HepG2 (cell line): ENCODE data around the gene SLC25A38. TPM values are rescaled to one million over a fixed set of nuclear protein-coding genes. Genes with fewer than 3 reads are reported as not detected.
A peak's percentile ranks its signal among the peaks of the same experiment; 100 is the strongest.

Source experiments
- ASH2L ChIP-seq: fragments of 300-600, 200-600 bp; sonication (generic); IDR thresholded peaks from 2 replicates; pipeline ENCODE4 v1.7.0; 2017; ENCODE audit warnings: low read depth, mild to moderate bottlenecking, moderate library complexity, mixed read lengths, low read length; ENCODE audit not compliant: insufficient read length
- BRD4 ChIP-seq: sonication (generic); formaldehyde crosslinking; IDR thresholded peaks from 2 replicates; pipeline ENCODE4 v1.4.0; 2020; ENCODE audit warnings: missing genetic modification reagents
- EZH2 ChIP-seq: conservative IDR thresholded peaks from 2 replicates; pipeline ENCODE4 v1.6.1; 2012; ENCODE audit warnings: mild to moderate bottlenecking, low read depth, low read length, moderate library complexity
- MED8 ChIP-seq: sonication (generic); formaldehyde crosslinking; IDR thresholded peaks from 2 replicates; pipeline ENCODE4 v1.8.1; 2023; ENCODE audit warnings: mild to moderate bottlenecking, missing genetic modification reagents; ENCODE audit not compliant: insufficient replicate concordance
- NR2F6 ChIP-seq, 2 experiments: IDR thresholded peaks; 2 replicates each; pipeline ENCODE4 v1.6.1; 2016; ENCODE audit warnings: antibody characterized with exemption in 1 of 2, mild to moderate bottlenecking in 1 of 2
- ONECUT2 ChIP-seq: sonication (generic); formaldehyde crosslinking; IDR thresholded peaks from 2 replicates; pipeline ENCODE4 v1.4.0; 2020; ENCODE audit warnings: missing genetic modification reagents
- PRPF4 ChIP-seq: fragments of 200-400 bp; formaldehyde crosslinking; IDR thresholded peaks from 2 replicates; pipeline ENCODE4 v1.6.1; 2016; ENCODE audit warnings: low read length, low read depth; ENCODE audit not compliant: poor library complexity, severe bottlenecking
- RAD21 ChIP-seq: fragments of 450-650 bp; formaldehyde crosslinking; IDR thresholded peaks from 2 replicates; pipeline ENCODE4 v1.5.0; 2020; ENCODE audit warnings: mild to moderate bottlenecking
- SIN3B ChIP-seq: fragments of 150-350 bp; IDR thresholded peaks from 2 replicates; pipeline ENCODE4 v1.6.1; 2014; ENCODE audit warnings: low read length
- YY1 ChIP-seq: IDR thresholded peaks from 2 replicates; pipeline ENCODE4 v1.6.1; 2011; ENCODE audit warnings: low read length, low read depth, moderate library complexity, mild to moderate bottlenecking; ENCODE audit not compliant: insufficient read depth, insufficient replicate concordance
- ZBTB21 ChIP-seq: sonication (generic); formaldehyde crosslinking; IDR thresholded peaks from 2 replicates; pipeline ENCODE4 v1.4.0; 2020; ENCODE audit warnings: missing genetic modification reagents
- ZFP90 ChIP-seq: sonication (generic); formaldehyde crosslinking; IDR thresholded peaks from 2 replicates; pipeline ENCODE4 v1.8.0; 2022; ENCODE audit warnings: missing genetic modification reagents, mild to moderate bottlenecking, inconsistent platforms, borderline replicate concordance
- ZNF260 ChIP-seq: sonication (generic); formaldehyde crosslinking; IDR thresholded peaks from 2 replicates; pipeline ENCODE4 v1.4.0; 2020; ENCODE audit warnings: missing genetic modification reagents, low read depth, mild to moderate bottlenecking, borderline replicate concordance
- ZNF292 ChIP-seq: sonication (generic); formaldehyde crosslinking; IDR thresholded peaks from 2 replicates; pipeline ENCODE4 v1.8.1; 2022; ENCODE audit warnings: mild to moderate bottlenecking, low read depth, missing genetic modification reagents, borderline replicate concordance
- ZNF713 ChIP-seq: sonication (generic); formaldehyde crosslinking; IDR thresholded peaks from 2 replicates; pipeline ENCODE4 v1.4.0; 2020; ENCODE audit warnings: mild to moderate bottlenecking, missing genetic modification reagents
- ZNF749 ChIP-seq: sonication (generic); formaldehyde crosslinking; IDR thresholded peaks from 2 replicates; pipeline ENCODE4 v1.8.0; 2022; ENCODE audit warnings: mild to moderate bottlenecking, missing genetic modification reagents, moderate library complexity, borderline replicate concordance
- ZNF83 ChIP-seq: sonication (generic); formaldehyde crosslinking; IDR thresholded peaks from 2 replicates; pipeline ENCODE4 v1.4.0; 2020; ENCODE audit warnings: missing genetic modification reagents, mild to moderate bottlenecking, borderline replicate concordance
- polyA plus RNA-seq, 8 experiments: library from polyadenylated mRNA; depleted of rRNA in 3 of 8; stranded (reverse) in 7 of 8; unstranded in 1 of 8; fragments of >200 nt; fragmentation: Illumina TruSeq in 4 of 8; extraction: Trizol in 4 of 8; gene quantifications; 2 replicates each; pipeline versions ENCODE4 v1.2.1 to v1.2.3, GENCODE V29; 2011 to 2016; ENCODE audit warnings: low read depth in 4 of 8, missing spikeins in 1 of 8, mixed read lengths in 1 of 8; ENCODE audit not compliant: insufficient read depth in 1 of 8
- total RNA-seq, 5 experiments: library from RNA; depleted of rRNA; stranded (reverse); fragments of >200 nt; fragmentation: Illumina TruSeq; extraction: Trizol; gene quantifications; 2 replicates each; pipeline ENCODE4 v1.2.3, GENCODE V29; 2016; ENCODE audit warnings: low read depth in 1 of 5
- TF ChIP-seq, protein P1 (sequence below): sonication (generic); formaldehyde crosslinking; IDR thresholded peaks from 2 replicates; pipeline ENCODE4 v1.5.0; 2020; ENCODE audit warnings: missing genetic modification reagents
- TF ChIP-seq, protein P2 (sequence below), 2 experiments: fragments of 450-650 bp in 1 of 2; sonication (generic) in 1 of 2; formaldehyde crosslinking; IDR thresholded peaks; 2 replicates each; pipeline versions ENCODE4 v1.5.0 to v1.8.0; 2020 to 2022; ENCODE audit warnings: mild to moderate bottlenecking in 1 of 2, missing genetic modification reagents in 1 of 2
- TF ChIP-seq, protein P3 (sequence below): sonication (generic); formaldehyde crosslinking; IDR thresholded peaks from 2 replicates; pipeline ENCODE4 v1.5.1; 2020; ENCODE audit warnings: missing genetic modification reagents, mild to moderate bottlenecking, borderline replicate concordance
- TF ChIP-seq, protein P4 (sequence below): sonication (generic); formaldehyde crosslinking; IDR thresholded peaks from 2 replicates; pipeline ENCODE4 v1.4.0; 2020; ENCODE audit warnings: mild to moderate bottlenecking, missing genetic modification reagents
- TF ChIP-seq, protein P5 (sequence below): sonication (generic); formaldehyde crosslinking; IDR thresholded peaks from 2 replicates; pipeline ENCODE4 v1.5.1; 2020; ENCODE audit warnings: missing genetic modification reagents, mild to moderate bottlenecking, borderline replicate concordance

Gene SLC25A38
- total and polyA plus RNA-seq, 2 of the 13 experiments (the other 11 are each of a cell fraction or from before 2014, with no cell fraction given) = 32.5 to 35.4 TPM

DNA sequence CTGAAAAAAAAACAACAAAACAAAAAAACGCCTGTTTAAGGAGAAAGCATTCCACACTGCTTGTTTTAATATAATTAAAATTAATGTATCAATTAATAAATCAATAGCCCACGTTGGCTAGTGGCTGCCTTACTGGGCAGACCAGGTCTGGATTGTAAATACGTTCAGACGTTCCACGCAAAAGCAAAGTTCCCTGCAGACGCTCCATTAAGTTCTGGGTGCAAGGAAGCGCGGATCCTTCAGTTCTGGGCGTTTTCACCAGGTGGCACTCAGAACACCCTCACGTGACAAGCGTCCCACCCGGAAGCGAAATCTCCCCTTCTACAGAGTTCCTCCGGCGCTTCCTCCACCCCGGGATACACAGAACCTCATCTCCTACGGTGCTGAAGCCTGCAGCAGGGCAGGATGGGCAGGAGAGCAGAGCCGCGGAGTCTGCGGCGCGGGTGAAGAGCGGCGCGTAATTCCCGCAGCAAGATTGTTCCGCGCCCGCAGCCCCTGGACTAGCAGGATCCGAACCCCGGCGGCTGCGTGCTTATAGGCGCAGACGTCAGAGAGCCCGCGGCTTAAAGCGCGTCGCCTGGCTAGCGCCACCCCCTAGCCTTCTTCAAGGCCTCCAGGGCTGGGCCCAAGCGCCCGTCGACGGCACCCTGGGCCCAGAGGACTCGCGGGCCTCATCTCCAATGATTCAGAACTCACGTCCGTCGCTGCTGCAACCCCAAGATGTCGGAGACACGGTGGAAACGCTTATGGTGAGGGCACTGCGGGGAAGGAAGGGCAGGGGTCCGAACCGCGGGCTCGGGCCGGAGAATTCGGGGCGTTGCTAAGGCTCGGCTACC lies at the start of gene SLC25A38 (continued):
- no peak for TF ChIP-seq ZNF292 (CRISPR knock-in tag)
- TF ChIP-seq, protein P1, sequence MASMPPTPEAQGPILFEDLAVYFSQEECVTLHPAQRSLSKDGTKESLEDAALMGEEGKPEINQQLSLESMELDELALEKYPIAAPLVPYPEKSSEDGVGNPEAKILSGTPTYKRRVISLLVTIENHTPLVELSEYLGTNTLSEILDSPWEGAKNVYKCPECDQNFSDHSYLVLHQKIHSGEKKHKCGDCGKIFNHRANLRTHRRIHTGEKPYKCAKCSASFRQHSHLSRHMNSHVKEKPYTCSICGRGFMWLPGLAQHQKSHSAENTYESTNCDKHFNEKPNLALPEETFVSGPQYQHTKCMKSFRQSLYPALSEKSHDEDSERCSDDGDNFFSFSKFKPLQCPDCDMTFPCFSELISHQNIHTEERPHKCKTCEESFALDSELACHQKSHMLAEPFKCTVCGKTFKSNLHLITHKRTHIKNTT (CRISPR knock-in tag) = no peak
- peak; percentile 45 for TF ChIP-seq MED8
- TF ChIP-seq EZH2 = no peak
- no peak for TF ChIP-seq ZNF260
- TF ChIP-seq PRPF4 = no peak
- no peak for TF ChIP-seq SIN3B
- peak; percentile 55 for TF ChIP-seq YY1
- no peak for TF ChIP-seq ASH2L
- TF ChIP-seq NR2F6 (IDR thresholded peaks at IDR 0.05) = no peak
- no peak for TF ChIP-seq NR2F6 (CRISPR knock-in tag; IDR thresholded peaks at IDR 0.05)
- TF ChIP-seq, protein P2, sequence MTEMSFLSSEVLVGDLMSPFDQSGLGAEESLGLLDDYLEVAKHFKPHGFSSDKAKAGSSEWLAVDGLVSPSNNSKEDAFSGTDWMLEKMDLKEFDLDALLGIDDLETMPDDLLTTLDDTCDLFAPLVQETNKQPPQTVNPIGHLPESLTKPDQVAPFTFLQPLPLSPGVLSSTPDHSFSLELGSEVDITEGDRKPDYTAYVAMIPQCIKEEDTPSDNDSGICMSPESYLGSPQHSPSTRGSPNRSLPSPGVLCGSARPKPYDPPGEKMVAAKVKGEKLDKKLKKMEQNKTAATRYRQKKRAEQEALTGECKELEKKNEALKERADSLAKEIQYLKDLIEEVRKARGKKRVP (CRISPR knock-in tag; IDR thresholded peaks at IDR 0.05) = peak in 1 of 2 experiments; percentile 21; a peak in 1 of 4 replicates
- no peak for TF ChIP-seq ZNF83 (CRISPR knock-in tag)
- TF ChIP-seq ZFP90 = no peak
- TF ChIP-seq, protein P3, sequence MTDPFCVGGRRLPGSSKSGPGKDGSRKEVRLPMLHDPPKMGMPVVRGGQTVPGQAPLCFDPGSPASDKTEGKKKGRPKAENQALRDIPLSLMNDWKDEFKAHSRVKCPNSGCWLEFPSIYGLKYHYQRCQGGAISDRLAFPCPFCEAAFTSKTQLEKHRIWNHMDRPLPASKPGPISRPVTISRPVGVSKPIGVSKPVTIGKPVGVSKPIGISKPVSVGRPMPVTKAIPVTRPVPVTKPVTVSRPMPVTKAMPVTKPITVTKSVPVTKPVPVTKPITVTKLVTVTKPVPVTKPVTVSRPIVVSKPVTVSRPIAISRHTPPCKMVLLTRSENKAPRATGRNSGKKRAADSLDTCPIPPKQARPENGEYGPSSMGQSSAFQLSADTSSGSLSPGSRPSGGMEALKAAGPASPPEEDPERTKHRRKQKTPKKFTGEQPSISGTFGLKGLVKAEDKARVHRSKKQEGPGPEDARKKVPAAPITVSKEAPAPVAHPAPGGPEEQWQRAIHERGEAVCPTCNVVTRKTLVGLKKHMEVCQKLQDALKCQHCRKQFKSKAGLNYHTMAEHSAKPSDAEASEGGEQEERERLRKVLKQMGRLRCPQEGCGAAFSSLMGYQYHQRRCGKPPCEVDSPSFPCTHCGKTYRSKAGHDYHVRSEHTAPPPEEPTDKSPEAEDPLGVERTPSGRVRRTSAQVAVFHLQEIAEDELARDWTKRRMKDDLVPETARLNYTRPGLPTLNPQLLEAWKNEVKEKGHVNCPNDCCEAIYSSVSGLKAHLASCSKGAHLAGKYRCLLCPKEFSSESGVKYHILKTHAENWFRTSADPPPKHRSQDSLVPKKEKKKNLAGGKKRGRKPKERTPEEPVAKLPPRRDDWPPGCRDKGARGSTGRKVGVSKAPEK = no peak
- 0 out of 2 replicates have a peak, but pooled peaks have one; percentile 22 for TF ChIP-seq ZNF749 (CRISPR knock-in tag)
- TF ChIP-seq ZBTB21 (CRISPR knock-in tag) = no peak
- no peak; the same call in 1 of the 2 replicates for TF ChIP-seq RAD21 (CRISPR knock-in tag)
- TF ChIP-seq ZNF713 (CRISPR knock-in tag) = no peak
- TF ChIP-seq, protein P4, sequence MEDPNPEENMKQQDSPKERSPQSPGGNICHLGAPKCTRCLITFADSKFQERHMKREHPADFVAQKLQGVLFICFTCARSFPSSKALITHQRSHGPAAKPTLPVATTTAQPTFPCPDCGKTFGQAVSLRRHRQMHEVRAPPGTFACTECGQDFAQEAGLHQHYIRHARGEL = no peak
- no peak for TF ChIP-seq ONECUT2
- no peak for TF ChIP-seq BRD4
- TF ChIP-seq, protein P5, sequence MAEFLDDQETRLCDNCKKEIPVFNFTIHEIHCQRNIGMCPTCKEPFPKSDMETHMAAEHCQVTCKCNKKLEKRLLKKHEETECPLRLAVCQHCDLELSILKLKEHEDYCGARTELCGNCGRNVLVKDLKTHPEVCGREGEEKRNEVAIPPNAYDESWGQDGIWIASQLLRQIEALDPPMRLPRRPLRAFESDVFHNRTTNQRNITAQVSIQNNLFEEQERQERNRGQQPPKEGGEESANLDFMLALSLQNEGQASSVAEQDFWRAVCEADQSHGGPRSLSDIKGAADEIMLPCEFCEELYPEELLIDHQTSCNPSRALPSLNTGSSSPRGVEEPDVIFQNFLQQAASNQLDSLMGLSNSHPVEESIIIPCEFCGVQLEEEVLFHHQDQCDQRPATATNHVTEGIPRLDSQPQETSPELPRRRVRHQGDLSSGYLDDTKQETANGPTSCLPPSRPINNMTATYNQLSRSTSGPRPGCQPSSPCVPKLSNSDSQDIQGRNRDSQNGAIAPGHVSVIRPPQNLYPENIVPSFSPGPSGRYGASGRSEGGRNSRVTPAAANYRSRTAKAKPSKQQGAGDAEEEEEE (CRISPR knock-in tag) = no peak
